Kidney epithelial cell (primary cell): ENCODE measurements around the gene FOXL2. TPM values are rescaled to one million over a fixed set of nuclear protein-coding genes. Genes with fewer than 3 reads are reported as not detected.
A peak's percentile ranks its signal among the peaks of the same experiment; 100 is the strongest.
"Not testable (repeated sequence)": the region's sequence is repeated elsewhere in the genome, so short reads cannot be mapped to it uniquely, and the experiment has no call there.

Source experiments
- DNase-seq: peaks from one replicate; pipeline ENCODE4 v3.0.0-alpha.2; 2010; ENCODE audit warnings: low read depth
- H3K27me3 ChIP-seq: 2 replicates; pipeline ENCODE4 v1.6.0; 2011; ENCODE audit warnings: low read length; ENCODE audit not compliant: control insufficient read depth, insufficient read depth
- H3K36me3 ChIP-seq: 2 replicates; pipeline ENCODE4 v1.5.1; 2011; ENCODE audit warnings: low read length; ENCODE audit not compliant: control insufficient read depth, insufficient read depth
- H3K4me3 ChIP-seq: 2 replicates; pipeline ENCODE4 v1.5.1; 2011; ENCODE audit warnings: low read depth, mild to moderate bottlenecking, control low read depth, low read length
- CTCF ChIP-seq: IDR thresholded peaks from 2 replicates; pipeline ENCODE4 v1.5.1; 2011; ENCODE audit warnings: mild to moderate bottlenecking, moderate library complexity, low read length, control low read depth, inconsistent platforms; ENCODE audit not compliant: insufficient read depth, poor library complexity, severe bottlenecking
- total RNA-seq: library from RNA; depleted of rRNA; stranded (reverse); fragments of >200 nt; gene quantifications from 2 replicates; pipeline ENCODE4 v1.2.3, GENCODE V29; 2015

The FOXL2 gene
- total RNA-seq, 1 donor from 2014 or later: 0.54 TPM

- Histone ChIP-seq H3K36me3 (no peaks in the 10 kb centered on the region), H3K27me3 (no peaks in the 10 kb centered on the region), H3K4me3 (no peak overlapping the region)
- TF ChIP-seq CTCF: no peak
- DNase-seq: no peak
Observed at GRCh38 chr3:138928727-138929372, 18.1 kb downstream of the FOXL2 start.

- Histone ChIP-seq H3K4me3 (no peak overlapping the region), H3K36me3 (no peaks in the 10 kb centered on the region), H3K27me3 (no peaks in the 10 kb centered on the region)
- DNase-seq: no peak
- TF ChIP-seq CTCF: peak; percentile 78
Observed at GRCh38 chr3:138923531-138923994, 23.4 kb downstream of the FOXL2 start.

GRCh38 chr3:138922400-138922799, 24.5 kb downstream of the FOXL2 start:
- not testable (repeated sequence) for H3K27me3 ChIP-seq, H3K4me3 ChIP-seq, DNase-seq, H3K36me3 ChIP-seq

GRCh38 chr3:138921316-138922292, 25.3 kb downstream of the FOXL2 start:
- Histone ChIP-seq H3K4me3 (no peak overlapping the region), H3K36me3 (no peaks in the 10 kb centered on the region), H3K27me3 (no peaks in the 10 kb centered on the region)
- no peak for TF ChIP-seq CTCF
- DNase-seq: peak; percentile 81

GRCh38 chr3:138919325-138919724, 27.6 kb downstream of the FOXL2 start:
- Histone ChIP-seq H3K27me3 (no peaks in the 10 kb centered on the region), H3K4me3 (no peak overlapping the region), H3K36me3 (no peaks in the 10 kb centered on the region)
- no peak for TF ChIP-seq CTCF
- DNase-seq: no peak

- Histone ChIP-seq H3K4me3 (no peak overlapping the region), H3K27me3 (no peaks in the 10 kb centered on the region), H3K36me3 (no peaks in the 10 kb centered on the region)
- DNase-seq: no peak
- no peak for TF ChIP-seq CTCF
Observed at GRCh38 chr3:138916824-138917223, 30.1 kb downstream of the FOXL2 start.
